ENCODE results near the gene PEMT.

DNA sequence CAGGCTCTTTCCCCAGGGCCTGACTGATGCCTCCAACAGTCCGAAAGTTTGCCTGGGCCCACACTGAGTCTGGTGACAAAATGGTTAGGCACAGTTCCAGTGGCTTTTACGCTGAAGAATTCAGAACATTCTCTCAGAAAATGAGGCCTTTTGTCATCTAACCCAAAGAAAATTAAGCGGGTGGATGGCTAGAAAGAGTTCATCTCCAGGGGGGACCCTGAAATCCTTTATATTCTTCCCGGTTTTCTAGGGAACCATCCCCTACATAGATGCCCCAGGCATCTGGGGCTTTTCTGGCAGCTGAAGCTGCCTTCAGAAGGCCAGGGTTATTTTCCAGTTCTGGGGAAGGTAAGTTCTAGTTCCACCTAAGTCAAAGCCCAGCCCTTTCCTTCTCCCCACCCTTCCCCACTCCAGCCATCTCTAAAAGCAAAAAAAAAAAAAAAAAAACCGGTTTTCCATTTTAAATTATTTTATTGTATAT, 97.5 kb downstream of the PEMT start:
- TF ChIP-seq SUZ12 (IDR thresholded peaks at IDR 0.05; ENCODE audit: extremely low read depth, insufficient read depth, insufficient read length) (no peak), YY1 (IDR thresholded peaks at IDR 0.05; ENCODE audit: insufficient read depth, insufficient read length) (no peak)
